ENCODE data around the gene ZBTB46.

ZBTB46 gene

DNA sequence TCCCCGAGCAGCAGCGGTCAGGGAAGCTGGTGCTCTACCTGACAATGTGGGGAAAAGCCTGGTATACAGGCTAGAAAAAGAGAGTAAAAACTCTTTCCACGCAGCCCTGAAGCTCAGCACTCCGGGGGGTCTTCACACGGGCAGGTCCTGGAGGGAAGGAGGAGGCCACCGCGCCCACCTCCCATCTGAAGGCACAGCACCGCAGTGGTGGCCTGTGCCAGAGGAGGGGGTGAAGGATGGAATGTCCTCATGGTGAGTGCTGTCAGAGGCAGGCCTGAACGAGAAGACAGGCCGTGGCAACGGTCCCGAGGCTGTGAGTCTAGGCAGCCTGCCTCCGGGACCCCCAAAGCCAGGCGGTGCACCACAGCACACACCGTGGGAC is 85.6 kb downstream of the ZBTB46 start:
- no peak overlapping the region for H3K27ac Mint-ChIP-seq

DNA sequence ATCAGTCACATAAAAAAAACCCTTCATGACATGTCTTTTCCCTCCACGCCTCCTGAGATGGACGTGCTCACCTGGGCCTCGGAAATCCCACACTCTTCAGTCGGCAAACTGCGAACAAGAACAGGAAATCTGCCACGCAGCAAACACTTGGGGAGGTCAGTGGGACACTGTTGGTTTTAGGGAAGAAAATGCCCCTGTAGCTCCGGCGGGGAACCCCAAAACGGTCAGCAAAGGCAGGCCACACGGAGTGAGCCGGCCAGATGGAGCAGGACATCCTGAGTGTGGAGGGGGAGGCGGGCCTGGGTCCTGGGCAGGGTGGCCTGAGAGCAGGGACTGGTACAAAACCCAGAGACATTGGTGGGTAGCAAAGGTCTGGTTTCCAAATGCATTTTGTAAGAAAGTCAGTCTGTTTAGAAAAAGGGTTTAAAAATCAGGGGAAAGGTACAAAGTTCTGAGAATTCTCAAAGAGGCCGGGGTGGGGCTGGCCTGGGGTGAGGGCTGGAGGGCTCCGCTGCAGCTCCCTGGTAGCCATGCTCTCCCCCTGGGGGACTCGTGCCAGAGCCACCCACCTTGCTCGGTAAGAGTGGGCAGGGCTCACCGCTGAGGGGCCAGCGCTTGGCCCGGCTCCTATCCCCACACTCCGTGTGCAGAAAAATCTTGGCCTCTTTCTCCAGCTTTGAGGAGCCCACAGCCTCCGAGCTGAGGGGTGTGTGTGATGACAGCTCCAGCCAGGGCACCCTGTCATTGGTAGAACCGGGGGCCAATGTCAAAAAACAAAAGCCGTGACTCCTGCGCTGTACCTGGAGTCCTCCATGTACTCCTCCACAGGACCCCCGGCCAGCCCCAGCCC is 86.3 kb downstream of the ZBTB46 start:
- DNase-seq (no peak), ATAC-seq (replicated peaks) (no peak)
- peaks cover 0 to 3% of the 10 kb centered on the region in 2 donors for H3K36me3 Mint-ChIP-seq
- H3K4me1 Mint-ChIP-seq, result peaks cover 0 to 9% of the 10 kb centered on the region in 2 donors
- H3K27ac Mint-ChIP-seq, result no peak overlapping the region
- H3K27me3 Mint-ChIP-seq, result no peaks in the 10 kb centered on the region
- H3K4me3 Mint-ChIP-seq, result no peak overlapping the region
- H3K9me3 Mint-ChIP-seq, result no peaks in the 10 kb centered on the region

More for the DNA sequence above, 85.6 kb downstream of the ZBTB46 start:
- Mint-ChIP-seq H3K4me1 (peaks cover 0 to 9% of the 10 kb centered on the region in 2 donors), H3K4me3 (no peak overlapping the region), H3K27me3 (no peaks in the 10 kb centered on the region), H3K9me3 (no peaks in the 10 kb centered on the region), H3K36me3 (peaks cover 0 to 3% of the 10 kb centered on the region in 2 donors)
- ATAC-seq (replicated peaks), result no peak
- no peak for DNase-seq

DNA sequence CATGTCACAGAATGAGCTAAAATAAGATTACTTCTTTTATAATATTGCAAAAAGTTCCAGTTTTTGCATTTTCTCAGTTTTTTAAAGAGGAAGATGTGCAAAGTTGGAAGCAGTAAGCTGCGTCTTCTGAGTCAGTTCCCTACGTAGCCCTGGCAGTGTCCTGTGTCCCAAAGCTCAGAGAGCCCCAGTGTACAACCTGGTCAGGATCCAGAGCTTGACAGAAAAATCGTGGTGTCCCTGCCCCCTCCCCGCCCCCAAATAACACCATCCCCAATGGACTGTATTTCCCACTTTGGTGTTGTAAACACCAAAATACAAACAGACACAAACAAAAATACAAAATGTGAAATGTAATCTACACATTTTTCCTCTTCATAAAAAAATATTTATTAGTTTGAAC is 86.9 kb downstream of the ZBTB46 start:
- H3K27me3 Mint-ChIP-seq, result no peaks in the 10 kb centered on the region
- no peak overlapping the region for H3K4me3 Mint-ChIP-seq
- no peak overlapping the region for H3K27ac Mint-ChIP-seq

DNA sequence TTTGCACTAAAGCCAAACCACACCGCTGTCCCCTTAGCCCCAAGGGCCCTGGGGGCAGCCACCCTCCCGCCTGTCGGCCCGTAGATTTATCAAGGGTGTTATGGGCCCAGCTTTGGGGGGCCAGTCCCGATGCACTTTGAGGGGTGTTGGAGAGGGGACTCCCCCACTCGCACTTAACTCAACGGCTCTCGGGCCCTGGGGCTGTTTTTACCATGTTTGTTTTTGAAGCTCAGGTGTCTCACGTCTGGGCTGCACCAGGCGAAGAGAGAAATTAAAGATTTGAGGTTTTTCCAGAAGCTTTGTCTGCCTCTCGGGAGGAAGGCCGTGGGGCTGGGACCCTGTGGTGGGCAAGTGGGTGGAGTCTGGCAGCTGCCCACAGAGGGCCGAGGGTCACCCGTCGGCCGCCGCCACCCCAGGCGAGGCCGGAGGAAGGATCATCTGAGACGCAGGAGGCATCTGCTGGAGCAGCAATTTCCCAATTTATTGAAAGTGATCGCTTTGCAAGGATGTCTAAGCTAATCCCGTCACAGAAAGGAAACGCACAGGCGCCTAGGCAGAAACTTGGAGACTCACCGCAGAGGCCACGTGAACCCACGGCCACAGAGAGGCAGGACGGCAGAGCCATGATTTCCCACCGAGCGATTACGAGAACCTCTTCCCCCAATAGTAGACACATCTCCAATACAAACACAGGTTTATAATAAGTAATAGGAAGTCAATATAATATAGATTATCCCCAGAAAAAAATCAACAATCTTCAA is 87.7 kb downstream of the ZBTB46 start:
- DNase-seq, result no peak
- peaks cover 0 to 3% of the 10 kb centered on the region in 2 donors for H3K36me3 Mint-ChIP-seq
- H3K9me3 Mint-ChIP-seq, result no peaks in the 10 kb centered on the region
- H3K4me3 Mint-ChIP-seq, result no peak overlapping the region
- H3K27me3 Mint-ChIP-seq, result no peaks in the 10 kb centered on the region
- no peak overlapping the region for H3K27ac Mint-ChIP-seq
- peaks cover 2 to 14% of the 10 kb centered on the region in 2 donors for H3K4me1 Mint-ChIP-seq
- ATAC-seq (replicated peaks), result no peak

More for the DNA sequence above, 86.9 kb downstream of the ZBTB46 start:
- Mint-ChIP-seq H3K36me3 (peaks cover 0 to 3% of the 10 kb centered on the region in 2 donors), H3K4me1 (peaks cover 0 to 9% of the 10 kb centered on the region in 2 donors), H3K9me3 (no peaks in the 10 kb centered on the region)
- ATAC-seq (replicated peaks), result no peak
- DNase-seq, result no peak

- Mint-ChIP-seq H3K27me3 (no peaks in the 10 kb centered on the region), H3K4me3 (no peak overlapping the region), H3K9me3 (no peaks in the 10 kb centered on the region), H3K27ac (no peak overlapping the region), H3K36me3 (peaks cover 0 to 3% of the 10 kb centered on the region in 2 donors), H3K4me1 (peaks cover 4 to 19% of the 10 kb centered on the region in 2 donors)
- DNase-seq, result no peak
- no peak for ATAC-seq (replicated peaks)
These were observed 88.6 kb downstream of the ZBTB46 start for GRCh38 chr20:63742381-63743024.

DNA sequence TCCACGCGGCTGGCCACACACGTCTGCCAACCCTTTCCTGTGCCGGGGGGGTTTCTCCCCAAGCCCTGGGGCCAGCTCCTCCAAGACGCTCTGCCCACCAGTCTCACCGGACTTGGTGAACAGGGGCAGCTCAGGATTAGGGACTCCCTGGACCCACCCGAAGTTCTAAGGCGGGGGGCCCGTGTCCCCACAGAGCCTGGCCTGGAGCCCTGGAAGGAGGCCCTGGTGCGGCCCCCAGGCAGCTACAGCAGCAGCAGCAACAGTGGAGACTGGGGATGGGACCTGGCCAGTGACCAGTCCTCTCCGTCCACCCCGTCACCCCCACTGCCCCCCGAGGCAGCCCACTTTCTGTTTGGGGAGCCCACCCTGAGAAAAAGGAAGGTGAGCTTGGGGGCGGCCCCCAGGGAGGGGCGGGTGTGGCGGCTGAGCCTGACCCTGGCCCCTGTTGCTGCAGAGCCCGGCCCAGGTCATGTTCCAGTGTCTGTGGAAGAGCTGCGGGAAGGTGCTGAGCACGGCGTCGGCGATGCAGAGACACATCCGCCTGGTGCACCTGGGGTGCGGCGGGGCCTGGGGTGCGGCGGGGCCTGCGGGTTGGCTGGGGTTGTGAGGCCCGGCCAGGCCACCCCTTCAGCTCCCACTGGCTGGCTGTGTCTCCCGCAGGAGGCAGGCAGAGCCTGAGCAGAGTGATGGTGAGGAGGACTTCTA is 89.2 kb downstream of the ZBTB46 start:
- H3K4me3 Mint-ChIP-seq, result peak overlapping the region in 1 of 2 donors; percentile 60
- no peaks in the 10 kb centered on the region for H3K27me3 Mint-ChIP-seq

GRCh38 chr20:63741354-63741675 is 89.7 kb downstream of the ZBTB46 start:
- Mint-ChIP-seq H3K9me3 (no peaks in the 10 kb centered on the region), H3K4me3 (peak overlapping the region; percentile 60 to 77), H3K27ac (no peak overlapping the region), H3K36me3 (peaks cover 1 to 4% of the 10 kb centered on the region in 2 donors), H3K27me3 (no peaks in the 10 kb centered on the region), H3K4me1 (peaks cover 13 to 31% of the 10 kb centered on the region in 2 donors)
- DNase-seq, result no peak
- no peak for ATAC-seq (replicated peaks)

More for the DNA sequence above, 89.2 kb downstream of the ZBTB46 start:
- peaks cover 0 to 3% of the 10 kb centered on the region in 2 donors for H3K36me3 Mint-ChIP-seq
- ATAC-seq (replicated peaks) (no peak), DNase-seq (no peak)
- no peak overlapping the region for H3K27ac Mint-ChIP-seq
- H3K4me1 Mint-ChIP-seq, result peaks cover 8 to 26% of the 10 kb centered on the region in 2 donors
- H3K9me3 Mint-ChIP-seq, result no peaks in the 10 kb centered on the region

DNA sequence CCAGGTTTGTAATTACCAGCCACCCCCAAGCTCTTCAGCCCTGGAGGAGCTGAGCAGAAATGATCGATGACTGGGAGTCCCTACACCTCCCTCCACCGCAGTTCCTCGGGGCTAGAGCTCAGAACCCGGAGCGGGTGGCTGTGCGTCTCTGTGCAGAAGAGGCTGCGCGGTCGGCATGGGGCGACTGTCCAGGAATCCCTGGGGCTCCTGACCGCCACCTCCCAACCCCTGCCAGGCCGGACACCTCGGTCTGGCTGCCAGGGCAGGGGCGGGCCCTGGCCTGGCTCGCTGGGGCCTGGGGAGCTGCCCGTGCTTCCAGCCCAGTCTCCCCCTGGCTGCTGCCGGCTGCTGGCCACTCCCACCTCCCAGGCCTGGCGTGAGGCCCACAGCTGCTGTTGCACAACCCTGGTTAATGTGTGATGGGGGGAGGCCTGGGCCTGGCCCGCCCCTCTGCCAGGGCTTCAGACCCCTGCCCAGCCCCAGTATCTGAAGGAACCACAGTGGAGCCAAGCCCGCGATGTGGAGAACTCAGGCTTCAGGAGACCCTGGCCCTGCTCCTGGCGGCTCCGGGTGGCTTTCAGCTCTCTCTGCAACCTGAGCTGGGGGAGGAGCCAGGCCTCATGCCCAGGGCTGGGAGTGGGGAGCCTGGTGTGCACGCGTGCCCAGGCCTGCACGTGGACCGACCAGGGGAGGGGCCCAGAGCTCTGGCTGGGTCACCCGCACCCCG is 90.3 kb downstream of the ZBTB46 start:
- DNase-seq (no peak), ATAC-seq (replicated peaks) (no peak)
- H3K9me3 Mint-ChIP-seq, result no peaks in the 10 kb centered on the region
- peaks cover 19 to 36% of the 10 kb centered on the region in 2 donors for H3K4me1 Mint-ChIP-seq
- H3K27me3 Mint-ChIP-seq, result no peaks in the 10 kb centered on the region
- peaks cover 7 to 8% of the 10 kb centered on the region in 2 donors for H3K36me3 Mint-ChIP-seq
- H3K27ac Mint-ChIP-seq, result no peak overlapping the region
- H3K4me3 Mint-ChIP-seq, result peak overlapping the region; percentile 56 to 77

DNA sequence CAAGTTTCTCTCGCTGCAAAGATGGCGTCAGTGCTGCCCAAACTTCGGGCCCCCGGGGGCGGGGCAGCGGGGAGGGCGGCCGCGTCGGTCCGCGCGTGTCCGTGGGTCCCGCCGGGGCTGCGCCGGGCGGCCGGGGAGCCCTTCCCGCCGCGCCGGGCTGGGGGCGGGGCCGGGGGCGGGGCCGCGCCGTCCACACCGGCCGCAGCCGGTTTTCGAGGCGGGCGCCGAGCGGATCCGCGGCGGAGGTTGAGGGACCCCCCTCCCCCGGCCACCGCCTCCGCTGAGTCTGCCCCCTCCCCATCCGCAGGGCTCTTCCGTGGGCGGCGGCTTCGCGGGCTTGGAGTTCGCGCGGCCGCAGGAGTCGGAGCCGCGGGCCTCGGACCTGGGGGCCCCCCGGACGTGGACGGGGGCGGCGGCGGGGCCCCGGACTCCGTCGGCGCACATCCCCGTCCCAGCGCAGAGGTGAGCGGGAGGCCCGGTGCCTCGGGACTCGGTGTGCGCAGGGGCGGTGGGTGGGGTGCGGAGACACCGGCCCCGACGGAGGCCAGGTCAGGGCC is 90.9 kb downstream of the ZBTB46 start:
- Mint-ChIP-seq H3K4me1 (peaks cover 21 to 43% of the 10 kb centered on the region in 2 donors), H3K36me3 (peaks cover 10 to 13% of the 10 kb centered on the region in 2 donors)

DNA sequence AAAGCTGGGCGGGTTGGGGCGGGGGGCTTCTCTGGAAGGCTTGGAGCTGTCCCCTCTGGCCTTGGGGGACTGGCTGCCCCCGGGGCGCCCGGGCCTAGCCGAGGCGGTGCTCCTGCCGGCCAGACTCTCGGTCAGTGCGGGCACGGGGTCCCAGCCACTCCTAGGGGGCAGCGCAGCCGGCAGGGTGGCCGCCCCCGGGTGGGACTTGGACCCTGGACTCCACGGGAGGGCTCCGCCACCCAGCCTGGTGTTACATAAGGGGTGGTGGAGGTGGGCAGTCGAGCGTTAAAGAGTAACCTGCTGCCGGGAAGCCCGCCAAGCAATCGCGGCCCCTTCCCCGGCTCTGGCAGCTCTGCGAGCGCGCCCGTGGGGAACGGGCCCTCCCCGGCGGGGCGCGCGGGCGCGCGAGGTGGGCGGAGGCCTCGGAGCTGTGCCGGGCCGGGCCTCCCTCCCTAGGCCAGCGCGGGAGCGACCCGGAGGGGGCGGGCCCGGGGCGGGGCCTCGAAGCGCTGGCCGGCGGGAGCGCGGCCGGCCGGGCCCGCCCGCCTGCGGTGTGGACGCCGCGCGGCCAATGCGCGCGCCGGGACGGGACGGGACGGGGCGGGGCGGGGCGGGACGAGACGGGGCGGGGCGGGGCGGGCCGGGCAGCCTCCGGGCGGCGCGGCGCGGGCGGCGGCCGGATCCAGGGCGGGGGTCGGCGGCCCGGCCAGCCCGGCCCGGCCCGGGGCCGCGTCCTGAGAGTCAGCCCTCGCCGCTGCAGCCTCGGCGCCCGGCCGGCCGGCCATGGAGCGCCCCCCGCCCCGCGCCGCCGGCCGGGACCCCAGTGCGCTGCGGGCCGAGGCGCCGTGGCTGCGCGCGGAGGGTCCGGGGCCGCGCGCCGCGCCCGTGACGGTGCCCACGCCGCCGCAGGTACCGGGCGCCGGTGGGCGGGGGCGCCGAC is 91.7 kb downstream of the ZBTB46 start, which contains the start of gene SLC2A4RG:
TSS of gene SLC2A4RG (plus strand) at position 647 of the 940 bp plus-strand sequence. CDS start at position 784, 137 bp downstream.
- Mint-ChIP-seq H3K36me3 (peaks cover 13 to 17% of the 10 kb centered on the region in 2 donors), H3K27me3 (no peaks in the 10 kb centered on the region), H3K27ac (no peak within 1 kb of the TSS), H3K9me3 (no peaks in the 10 kb centered on the region), H3K4me1 (peaks cover 21 to 45% of the 10 kb centered on the region in 2 donors), H3K4me3 (peak within 1 kb of the TSS; percentile 56 to 77)
- DNase-seq, result peak; percentile 44
- peak; percentile 56 to 69 for ATAC-seq (replicated peaks)

More for the DNA sequence above, 90.9 kb downstream of the ZBTB46 start:
- Mint-ChIP-seq H3K27me3 (no peaks in the 10 kb centered on the region), H3K4me3 (peak overlapping the region; percentile 56 to 77), H3K9me3 (no peaks in the 10 kb centered on the region), H3K27ac (no peak overlapping the region)
- DNase-seq, result no peak
- peak; percentile 2 to 5 for ATAC-seq (replicated peaks)

- H3K36me3 Mint-ChIP-seq, result peaks cover 19 to 24% of the 10 kb centered on the region in 2 donors
- no peak for DNase-seq
- no peaks in the 10 kb centered on the region for H3K27me3 Mint-ChIP-seq
- no peaks in the 10 kb centered on the region for H3K9me3 Mint-ChIP-seq
- ATAC-seq (replicated peaks), result no peak
- H3K4me1 Mint-ChIP-seq, result peaks cover 21 to 45% of the 10 kb centered on the region in 2 donors
- H3K4me3 Mint-ChIP-seq, result peak overlapping the region; percentile 36 to 62
- no peak overlapping the region for H3K27ac Mint-ChIP-seq
These were observed 92.4 kb downstream of the ZBTB46 start for GRCh38 chr20:63738687-63739129.

Data from stimulated activated naive B cell treated with anti-CD40 and anti-IgM and Interleukin-4, amounts not matched to agents 10 μg/mL and 1 μg/mL and 100 μg/mL, for 72 hours (primary cell).